Gastrocnemius medialis (tissue), 4 donors: ENCODE measurements around the gene DHX16.

Experiments used
- CTCF ChIP-seq, 5 experiments: fragments of 450-650 bp in 3 of 5; fragments of 200-600 bp in 2 of 5; sonication (generic) in 2 of 5; IDR thresholded peaks in 4 of 5; conservative IDR thresholded peaks in 1 of 5; 1 replicate in 4 of 5; 2 replicates in 1 of 5; pipeline ENCODE4 v1.5.1; 2016 to 2019; ENCODE audit warnings: antibody characterized with exemption in 5 of 5, mild to moderate bottlenecking in 3 of 5, moderate library complexity in 3 of 5
- POLR2A ChIP-seq, 2 donors: fragments of 450-650 bp; IDR thresholded peaks; one replicate each; pipeline ENCODE4 v1.6.1; 2017; ENCODE audit warnings: antibody characterized with exemption in 2 of 2, mild to moderate bottlenecking in 2 of 2, moderate library complexity in 2 of 2

- TF ChIP-seq CTCF (IDR thresholded peaks at IDR 0.05 in 4 of 5, conservative IDR thresholded peaks at IDR 0.05 in 1 of 5) (no peak), POLR2A (IDR thresholded peaks at IDR 0.05) (no peak)
These were observed 11.8 kb upstream of the DHX16 start for GRCh38 chr6:30684386-30685156.
